HepG2 (cell line): Measurements from ENCODE around the gene ABHD1. TPM values are rescaled to one million over a fixed set of nuclear protein-coding genes. Genes with fewer than 3 reads are reported as not detected.

Source experiments
- FOXA3 ChIP-seq: IDR thresholded peaks from 2 replicates; pipeline ENCODE4 v1.6.1; 2016; ENCODE audit warnings: missing genetic modification reagents, missing compliant biosample characterization
- FOXM1 ChIP-seq: sonication (generic); formaldehyde crosslinking; IDR thresholded peaks from 2 replicates; pipeline ENCODE4 v1.5.0; 2020; ENCODE audit warnings: missing genetic modification reagents
- FOXO1 ChIP-seq: sonication (generic); formaldehyde crosslinking; IDR thresholded peaks from 2 replicates; pipeline ENCODE4 v1.4.0; 2020; ENCODE audit warnings: missing genetic modification reagents
- ISL2 ChIP-seq: sonication (generic); formaldehyde crosslinking; IDR thresholded peaks from 2 replicates; pipeline ENCODE4 v1.5.0; 2020; ENCODE audit warnings: missing genetic modification reagents
- MBD4 ChIP-seq: IDR thresholded peaks from 2 replicates; pipeline ENCODE4 v1.6.1; 2012; ENCODE audit warnings: low read length, inconsistent platforms, borderline replicate concordance
- MED13 ChIP-seq: sonication (generic); formaldehyde crosslinking; IDR thresholded peaks from 2 replicates; pipeline ENCODE4 v1.5.0; 2020; ENCODE audit warnings: missing genetic modification reagents
- MYC ChIP-seq: sonication (generic); formaldehyde crosslinking; IDR thresholded peaks from 2 replicates; pipeline ENCODE4 v1.9.0; 2021; ENCODE audit warnings: missing genetic modification reagents, borderline replicate concordance
- NBN ChIP-seq: fragments of 450-650 bp; conservative IDR thresholded peaks from 2 replicates; pipeline ENCODE4 v1.6.1; 2017
- PAF1 ChIP-seq: IDR thresholded peaks from 2 replicates; pipeline ENCODE4 v1.6.1; 2016; ENCODE audit warnings: missing genetic modification reagents, missing compliant biosample characterization
- RCOR2 ChIP-seq: IDR thresholded peaks from 2 replicates; pipeline ENCODE4 v1.6.1; 2016; ENCODE audit warnings: missing biosample characterization, missing genetic modification reagents
- SIX1 ChIP-seq: sonication (generic); formaldehyde crosslinking; IDR thresholded peaks from 2 replicates; pipeline ENCODE4 v1.4.0; 2020; ENCODE audit warnings: missing genetic modification reagents, borderline replicate concordance
- SNRNP70 ChIP-seq: fragments of 200-400 bp; formaldehyde crosslinking; IDR thresholded peaks from 2 replicates; pipeline ENCODE4 v1.6.1; 2017; ENCODE audit warnings: mild to moderate bottlenecking, low read depth, low read length, moderate library complexity
- SP2 ChIP-seq: sonication (generic); formaldehyde crosslinking; IDR thresholded peaks from 2 replicates; pipeline ENCODE4 v1.5.1; 2020; ENCODE audit warnings: mild to moderate bottlenecking, missing genetic modification reagents
- SRSF9 ChIP-seq: fragments of 200-400 bp; formaldehyde crosslinking; IDR thresholded peaks from 2 replicates; pipeline ENCODE4 v1.6.1; 2018; ENCODE audit warnings: borderline replicate concordance, mild to moderate bottlenecking, low read depth, low read length; ENCODE audit not compliant: insufficient read depth, poor library complexity, severe bottlenecking
- TGIF2 ChIP-seq: IDR thresholded peaks from 2 replicates; pipeline ENCODE4 v1.6.1; 2016; ENCODE audit warnings: control low read depth, missing compliant biosample characterization
- THYN1 ChIP-seq: sonication (generic); formaldehyde crosslinking; IDR thresholded peaks from 2 replicates; pipeline ENCODE4 v1.8.1; 2023; ENCODE audit warnings: low read depth, mild to moderate bottlenecking, moderate library complexity, missing genetic modification reagents, borderline replicate concordance
- ZNF10 ChIP-seq: sonication (generic); formaldehyde crosslinking; IDR thresholded peaks from 2 replicates; pipeline ENCODE4 v1.4.0; 2020; ENCODE audit warnings: mild to moderate bottlenecking, low read depth, missing genetic modification reagents, borderline replicate concordance
- ZNF432 ChIP-seq: sonication (generic); formaldehyde crosslinking; IDR thresholded peaks from 2 replicates; pipeline ENCODE4 v1.5.0; 2020; ENCODE audit warnings: missing genetic modification reagents, mild to moderate bottlenecking, borderline replicate concordance
- ZNF501 ChIP-seq: sonication (generic); formaldehyde crosslinking; IDR thresholded peaks from 2 replicates; pipeline ENCODE4 v1.5.1; 2020; ENCODE audit warnings: mild to moderate bottlenecking, moderate library complexity, missing genetic modification reagents
- ZNF564 ChIP-seq: sonication (generic); formaldehyde crosslinking; IDR thresholded peaks from 2 replicates; pipeline ENCODE4 v1.8.1; 2023; ENCODE audit warnings: mild to moderate bottlenecking, missing genetic modification reagents
- ZNF570 ChIP-seq: sonication (generic); formaldehyde crosslinking; IDR thresholded peaks from 2 replicates; pipeline ENCODE4 v1.4.0; 2020; ENCODE audit warnings: mild to moderate bottlenecking, missing genetic modification reagents, borderline replicate concordance
- ZNF7 ChIP-seq: IDR thresholded peaks from 2 replicates; pipeline ENCODE4 v1.6.1; 2016; ENCODE audit warnings: missing biosample characterization, missing genetic modification reagents
- ZNF850 ChIP-seq: sonication (generic); formaldehyde crosslinking; conservative IDR thresholded peaks from 2 replicates; pipeline ENCODE4 v1.9.0; 2021; ENCODE audit warnings: mild to moderate bottlenecking, missing genetic modification reagents
- polyA plus RNA-seq, 8 experiments: library from polyadenylated mRNA; depleted of rRNA in 3 of 8; stranded (reverse) in 7 of 8; unstranded in 1 of 8; fragments of >200 nt; fragmentation: Illumina TruSeq in 4 of 8; extraction: Trizol in 4 of 8; gene quantifications; 2 replicates each; pipeline versions ENCODE4 v1.2.1 to v1.2.3, GENCODE V29; 2011 to 2016; ENCODE audit warnings: low read depth in 4 of 8, missing spikeins in 1 of 8, mixed read lengths in 1 of 8; ENCODE audit not compliant: insufficient read depth in 1 of 8
- total RNA-seq, 5 experiments: library from RNA; depleted of rRNA; stranded (reverse); fragments of >200 nt; fragmentation: Illumina TruSeq; extraction: Trizol; gene quantifications; 2 replicates each; pipeline ENCODE4 v1.2.3, GENCODE V29; 2016; ENCODE audit warnings: low read depth in 1 of 5
- TF ChIP-seq, protein P1 (sequence below): sonication (generic); formaldehyde crosslinking; IDR thresholded peaks from 2 replicates; pipeline ENCODE4 v1.4.0; 2020; ENCODE audit warnings: missing genetic modification reagents
- TF ChIP-seq, protein P2 (sequence below): sonication (generic); formaldehyde crosslinking; IDR thresholded peaks from 2 replicates; pipeline ENCODE4 v1.8.0; 2022; ENCODE audit warnings: low read depth, missing genetic modification reagents
- TF ChIP-seq, protein P3 (sequence below): IDR thresholded peaks from 2 replicates; pipeline ENCODE4 v1.6.1; 2016; ENCODE audit warnings: low read depth
- TF ChIP-seq, protein P4 (sequence below): sonication (generic); formaldehyde crosslinking; IDR thresholded peaks from 2 replicates; pipeline ENCODE4 v1.4.0; 2020; ENCODE audit warnings: missing genetic modification reagents, low read depth, mild to moderate bottlenecking, borderline replicate concordance

The ABHD1 gene
- total and polyA plus RNA-seq, 2 of the 13 experiments (the other 11 are each of a cell fraction or from before 2014, with no cell fraction given) = 0.04 to 0.81 TPM

DNA sequence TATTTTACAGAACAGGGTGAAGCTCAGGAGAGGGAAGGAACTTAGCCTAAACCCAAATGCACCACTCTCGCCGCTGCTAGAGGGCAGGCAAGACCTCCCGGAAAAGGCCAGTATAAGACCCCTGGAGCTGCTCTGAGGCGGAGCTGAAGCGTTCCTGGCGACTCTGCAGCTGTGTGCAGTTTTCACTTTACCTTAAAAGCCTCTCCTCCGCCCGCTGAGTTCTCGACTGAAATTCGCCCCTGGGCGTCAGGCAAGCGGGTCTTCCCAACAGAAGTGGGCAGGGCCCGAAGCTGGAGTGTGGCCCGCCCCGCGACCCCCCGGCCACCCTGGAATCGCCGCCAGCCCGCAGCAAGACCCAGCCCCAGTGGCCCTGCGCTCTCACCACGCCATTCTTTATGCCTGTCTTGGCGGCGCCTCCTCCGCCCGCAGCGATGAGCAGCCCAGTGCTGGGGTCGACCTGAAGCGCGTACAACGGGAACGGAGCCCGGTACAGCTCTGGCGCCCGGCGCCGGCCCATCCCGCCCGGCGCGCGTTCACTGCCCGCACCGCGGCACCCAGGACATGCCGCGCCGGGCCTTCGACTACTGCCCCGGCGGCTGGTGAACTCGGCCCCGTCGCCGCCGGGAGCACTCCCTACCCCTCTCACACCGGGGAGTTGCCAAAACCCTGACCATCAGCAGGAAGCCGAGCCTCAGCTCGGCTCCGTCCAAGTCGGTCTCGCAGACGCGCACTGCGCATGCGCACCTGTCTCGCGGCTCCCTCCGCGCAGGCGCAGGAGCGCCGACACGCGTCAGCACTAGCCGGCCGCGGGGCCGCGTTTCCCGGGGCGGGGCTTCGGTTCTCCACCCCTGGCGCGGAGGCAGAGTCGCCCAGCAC is 10.5 kb downstream of the ABHD1 start, which contains the start of gene PREB (continued):
- TF ChIP-seq ZNF10 (no peak), NBN (no peak), ISL2 (CRISPR knock-in tag) (no peak; the same call in none of the 2 replicates), FOXA3 (CRISPR knock-in tag) (no peak), ZNF564 (CRISPR knock-in tag) (no peak; the same call in 1 of the 2 replicates), SIX1 (CRISPR knock-in tag) (no peak), ZNF501 (peak; percentile 93), ZNF570 (CRISPR knock-in tag) (no peak), ZNF850 (CRISPR knock-in tag) (no peak), SRSF9 (no peak), ZNF7 (CRISPR knock-in tag) (no peak), MBD4 (no peak), SNRNP70 (no peak), FOXO1 (CRISPR knock-in tag) (no peak), MED13 (peak; percentile 41; the same call in 1 of the 2 replicates), ZNF432 (CRISPR knock-in tag) (no peak), TGIF2 (CRISPR knock-in tag) (no peak; the same call in 1 of the 2 replicates), FOXM1 (CRISPR knock-in tag) (no peak), PAF1 (CRISPR knock-in tag) (no peak), SP2 (no peak), RCOR2 (no peak), THYN1 (CRISPR knock-in tag) (no peak; the same call in 1 of the 2 replicates), MYC (CRISPR knock-in tag) (peak; percentile 91; the same call in 1 of the 2 replicates)
- TF ChIP-seq, protein P1, sequence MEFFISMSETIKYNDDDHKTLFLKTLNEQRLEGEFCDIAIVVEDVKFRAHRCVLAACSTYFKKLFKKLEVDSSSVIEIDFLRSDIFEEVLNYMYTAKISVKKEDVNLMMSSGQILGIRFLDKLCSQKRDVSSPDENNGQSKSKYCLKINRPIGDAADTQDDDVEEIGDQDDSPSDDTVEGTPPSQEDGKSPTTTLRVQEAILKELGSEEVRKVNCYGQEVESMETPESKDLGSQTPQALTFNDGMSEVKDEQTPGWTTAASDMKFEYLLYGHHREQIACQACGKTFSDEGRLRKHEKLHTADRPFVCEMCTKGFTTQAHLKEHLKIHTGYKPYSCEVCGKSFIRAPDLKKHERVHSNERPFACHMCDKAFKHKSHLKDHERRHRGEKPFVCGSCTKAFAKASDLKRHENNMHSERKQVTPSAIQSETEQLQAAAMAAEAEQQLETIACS (CRISPR knock-in tag) = peak; percentile 52; the same call in 1 of the 2 replicates
- TF ChIP-seq, protein P2, sequence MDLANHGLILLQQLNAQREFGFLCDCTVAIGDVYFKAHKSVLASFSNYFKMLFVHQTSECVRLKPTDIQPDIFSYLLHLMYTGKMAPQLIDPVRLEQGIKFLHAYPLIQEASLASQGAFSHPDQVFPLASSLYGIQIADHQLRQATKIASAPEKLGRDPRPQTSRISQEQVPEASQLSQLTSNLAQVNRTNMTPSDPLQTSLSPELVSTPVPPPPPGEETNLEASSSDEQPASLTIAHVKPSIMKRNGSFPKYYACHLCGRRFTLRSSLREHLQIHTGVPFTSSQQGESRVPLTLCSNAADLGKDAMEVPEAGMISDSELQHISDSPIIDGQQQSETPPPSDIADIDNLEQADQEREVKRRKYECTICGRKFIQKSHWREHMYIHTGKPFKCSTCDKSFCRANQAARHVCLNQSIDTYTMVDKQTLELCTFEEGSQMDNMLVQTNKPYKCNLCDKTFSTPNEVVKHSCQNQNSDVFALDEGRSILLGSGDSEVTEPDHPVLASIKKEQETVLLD = no peak
- TF ChIP-seq, protein P3, sequence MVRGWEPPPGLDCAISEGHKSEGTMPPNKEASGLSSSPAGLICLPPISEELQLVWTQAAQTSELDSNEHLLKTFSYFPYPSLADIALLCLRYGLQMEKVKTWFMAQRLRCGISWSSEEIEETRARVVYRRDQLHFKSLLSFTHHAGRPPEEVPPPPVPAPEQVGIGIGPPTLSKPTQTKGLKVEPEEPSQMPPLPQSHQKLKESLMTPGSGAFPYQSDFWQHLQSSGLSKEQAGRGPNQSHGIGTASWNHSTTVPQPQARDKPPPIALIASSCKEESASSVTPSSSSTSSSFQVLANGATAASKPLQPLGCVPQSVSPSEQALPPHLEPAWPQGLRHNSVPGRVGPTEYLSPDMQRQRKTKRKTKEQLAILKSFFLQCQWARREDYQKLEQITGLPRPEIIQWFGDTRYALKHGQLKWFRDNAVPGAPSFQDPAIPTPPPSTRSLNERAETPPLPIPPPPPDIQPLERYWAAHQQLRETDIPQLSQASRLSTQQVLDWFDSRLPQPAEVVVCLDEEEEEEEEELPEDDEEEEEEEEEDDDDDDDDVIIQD (CRISPR knock-in tag) = no peak
- TF ChIP-seq, protein P4, sequence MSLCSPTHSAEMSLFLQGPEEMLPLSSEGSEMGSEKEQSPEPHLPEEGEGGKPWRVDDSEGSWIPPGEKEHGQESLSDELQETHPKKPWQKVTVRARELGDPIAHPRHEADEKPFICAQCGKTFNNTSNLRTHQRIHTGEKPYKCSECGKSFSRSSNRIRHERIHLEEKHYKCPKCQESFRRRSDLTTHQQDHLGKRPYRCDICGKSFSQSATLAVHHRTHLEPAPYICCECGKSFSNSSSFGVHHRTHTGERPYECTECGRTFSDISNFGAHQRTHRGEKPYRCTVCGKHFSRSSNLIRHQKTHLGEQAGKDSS (CRISPR knock-in tag) = no peak; the same call in 1 of the 2 replicates
